Colon (tissue), 2 donors: Measurements from ENCODE around the gene DNM2.

Source experiments
- FAIRE-seq: peaks from 2 replicates; lab custom pipeline; 2012; peaks lifted over from hg19 to GRCh38; lab: Jason Lieb, UNC
- donor health status: control.
- donor health status: control.

DNM2 gene

DNA sequence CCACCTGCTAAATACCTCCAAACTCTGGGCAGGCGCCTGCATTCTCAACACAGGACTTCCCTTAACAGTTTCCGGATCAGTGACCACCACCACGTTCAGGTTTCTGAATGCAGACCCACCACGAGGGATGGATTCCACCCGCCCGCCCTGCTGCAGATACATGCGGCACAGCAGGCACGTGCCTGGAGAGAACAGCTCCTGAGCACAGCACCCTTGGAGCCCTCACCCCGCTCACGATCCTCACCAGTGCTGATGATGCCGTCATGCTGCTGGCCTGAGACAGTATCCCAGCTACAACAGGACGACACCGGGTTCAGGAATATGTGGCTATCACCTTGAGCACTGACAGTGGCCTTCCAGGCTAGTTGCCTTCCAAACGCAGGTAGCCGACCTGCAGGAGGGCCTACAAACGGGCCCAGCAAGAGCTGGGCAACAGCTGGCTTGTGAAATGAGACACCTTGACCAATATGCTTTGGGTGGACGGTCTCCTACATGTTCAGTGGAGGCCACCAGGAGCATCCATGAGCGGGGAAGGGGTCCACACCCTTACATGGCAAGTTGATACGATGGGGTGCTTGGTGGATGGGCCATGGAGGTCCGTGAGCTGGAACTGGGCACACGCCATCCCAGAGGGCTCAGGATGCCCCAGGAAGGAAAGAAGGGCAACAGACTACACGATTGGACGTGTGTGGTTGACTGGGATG is 26.5 kb upstream of the DNM2 start:
- no peak for FAIRE-seq

DNA sequence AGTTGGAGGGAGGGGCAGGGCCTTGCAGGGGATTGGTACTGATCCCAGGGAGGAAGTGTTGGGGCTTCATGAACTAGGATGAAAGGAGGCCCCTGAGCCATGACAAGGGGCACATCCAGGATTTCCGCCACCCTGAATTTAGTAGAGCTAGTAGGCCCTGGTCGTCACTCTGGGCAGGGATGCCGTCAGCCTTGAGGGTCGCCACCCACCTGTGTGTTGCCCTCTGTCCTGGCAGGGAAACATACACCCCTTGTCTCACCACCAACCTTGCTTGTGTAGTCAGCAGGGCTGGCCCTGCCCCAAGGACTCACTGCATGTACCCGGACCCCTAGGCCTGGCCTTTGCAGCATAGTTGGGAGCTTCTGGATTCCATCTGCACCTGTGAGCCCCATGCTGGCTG is 26.0 kb upstream of the DNM2 start:
- FAIRE-seq = no peak

DNA sequence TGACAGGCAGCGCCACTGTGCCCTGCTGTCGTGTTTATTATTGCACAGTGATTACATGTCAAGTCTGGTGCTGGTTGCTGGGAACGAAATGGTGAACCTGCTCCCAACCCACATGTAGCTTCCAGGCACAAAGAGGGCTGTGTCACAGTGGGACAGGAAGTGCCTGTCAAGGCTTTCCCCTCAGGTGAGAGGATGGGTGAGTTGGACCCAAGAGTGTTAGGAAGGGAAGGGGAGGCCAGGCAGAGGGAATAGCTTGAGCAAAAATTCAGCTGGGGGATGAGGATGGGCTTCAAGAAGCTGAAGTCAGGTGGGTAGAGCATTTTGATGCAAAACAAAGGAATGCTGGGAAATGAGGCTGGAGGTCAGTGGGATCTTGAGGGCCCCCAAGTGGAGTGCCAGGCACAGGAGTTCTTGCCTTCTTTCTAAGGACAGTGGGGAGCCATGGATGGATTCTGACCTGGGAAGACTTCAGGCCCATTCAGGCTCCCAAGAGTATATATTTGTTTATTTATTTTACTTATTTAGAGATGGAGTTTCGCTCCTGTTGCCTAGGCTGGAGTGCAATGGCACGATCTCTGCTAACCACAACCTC is 25.1 kb upstream of the DNM2 start:
- FAIRE-seq = no peak

DNA sequence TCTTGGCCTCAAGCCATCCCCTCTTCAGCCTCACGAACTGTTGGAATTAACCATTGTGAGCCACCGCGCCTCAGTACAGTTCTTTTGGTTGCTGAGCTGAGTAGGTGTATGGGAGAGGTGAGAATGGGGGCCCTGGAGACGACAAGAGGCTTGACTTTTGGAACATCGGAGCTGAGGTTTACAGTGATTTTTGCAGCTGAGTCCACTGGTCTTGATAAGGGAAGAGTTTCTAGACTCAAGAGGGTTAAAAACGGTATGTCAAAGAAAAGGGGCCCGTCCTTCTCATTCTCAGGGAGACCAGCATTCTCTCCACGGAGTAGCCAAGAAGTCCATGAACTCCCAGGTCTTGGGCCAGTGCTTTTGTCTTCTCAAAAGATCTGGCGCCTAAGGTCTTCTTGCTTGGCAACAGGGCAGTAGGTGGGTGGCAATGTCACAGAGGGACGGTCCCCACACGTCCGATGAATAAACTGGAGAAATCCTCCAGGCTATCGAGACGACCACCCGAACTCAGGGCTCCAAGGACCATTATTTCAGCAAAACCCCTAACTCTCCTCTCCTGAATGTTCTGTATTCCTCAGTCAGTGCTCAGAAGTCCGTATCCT is 23.1 kb upstream of the DNM2 start:
- no peak for FAIRE-seq

DNA sequence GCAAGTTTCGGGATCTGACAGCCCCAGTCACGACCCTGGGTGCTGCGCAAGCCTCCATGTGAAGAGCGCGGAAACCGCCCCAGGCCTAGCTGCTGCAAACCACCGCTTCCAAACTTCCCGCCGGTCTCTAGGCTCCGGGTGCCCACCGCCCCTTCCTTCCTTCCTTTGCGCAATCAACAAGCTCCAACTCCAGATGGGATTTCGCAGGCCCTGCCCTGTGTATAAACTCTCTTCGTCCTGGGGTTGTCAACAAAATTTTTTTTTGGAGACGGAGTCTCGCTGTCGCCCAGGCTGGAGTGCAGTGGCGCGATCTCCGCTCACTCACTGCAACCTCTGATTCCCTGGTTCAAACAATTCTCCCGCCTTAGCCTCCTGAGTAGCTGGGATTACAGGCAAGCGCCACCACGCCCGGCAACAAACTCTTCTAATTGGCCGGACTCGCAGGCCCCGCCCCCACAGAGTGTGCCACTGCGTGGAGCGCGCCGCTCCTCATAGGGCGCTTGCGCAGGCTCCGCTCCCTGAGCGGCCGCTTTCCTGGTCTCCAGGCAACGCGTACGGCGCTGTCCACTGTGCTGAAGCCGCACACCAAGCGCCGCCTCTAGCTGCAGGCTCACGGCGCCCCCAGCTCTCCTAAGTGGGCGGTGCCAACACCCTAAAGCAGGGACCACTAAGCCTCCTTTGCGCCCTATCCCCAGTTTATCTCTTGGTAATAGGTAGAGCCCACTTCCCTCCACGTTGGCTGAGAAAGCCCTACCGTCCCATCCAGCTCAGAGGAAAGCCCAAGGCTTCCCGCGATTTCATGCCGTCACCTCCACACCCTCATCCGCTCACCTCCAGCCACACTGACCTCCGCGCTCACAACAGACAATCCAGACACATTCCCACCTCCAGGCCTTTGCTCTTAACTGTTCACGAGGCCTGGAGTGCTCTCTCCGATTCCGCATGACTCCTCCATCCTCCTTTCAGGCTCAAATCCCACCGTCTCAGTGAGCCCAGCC is 22.2 kb upstream of the DNM2 start:
- FAIRE-seq = no peak

GRCh38 chr19:10699650-10700335 is 18.1 kb upstream of the DNM2 start:
- FAIRE-seq = no peak

DNA sequence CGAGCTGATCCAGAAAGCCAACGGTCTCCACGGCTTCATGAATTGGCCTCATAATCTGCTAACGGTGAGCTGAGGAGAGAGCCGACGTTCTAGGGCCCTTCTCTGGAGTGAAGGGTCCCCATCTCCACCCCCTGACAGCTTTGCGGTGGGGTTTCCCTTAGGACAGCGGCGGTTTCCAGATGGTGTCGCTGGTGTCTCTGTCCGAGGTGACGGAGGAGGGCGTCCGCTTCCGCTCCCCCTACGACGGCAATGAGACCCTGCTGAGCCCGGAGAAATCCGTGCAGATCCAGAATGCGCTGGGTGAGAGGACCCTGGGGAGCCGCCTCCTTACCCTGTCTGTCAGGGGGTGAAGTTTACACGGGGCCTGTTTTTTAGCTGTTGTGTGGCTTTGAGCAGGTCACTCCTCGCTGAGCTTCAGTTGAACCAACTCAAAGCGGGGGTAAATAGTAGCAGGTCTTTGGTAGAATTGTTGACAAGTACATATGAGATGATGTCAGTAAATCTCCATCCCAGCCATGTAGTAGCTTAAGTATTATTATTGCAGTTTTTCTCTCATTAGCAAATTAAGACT is 15.8 kb upstream of the DNM2 start:
- no peak for FAIRE-seq

DNA sequence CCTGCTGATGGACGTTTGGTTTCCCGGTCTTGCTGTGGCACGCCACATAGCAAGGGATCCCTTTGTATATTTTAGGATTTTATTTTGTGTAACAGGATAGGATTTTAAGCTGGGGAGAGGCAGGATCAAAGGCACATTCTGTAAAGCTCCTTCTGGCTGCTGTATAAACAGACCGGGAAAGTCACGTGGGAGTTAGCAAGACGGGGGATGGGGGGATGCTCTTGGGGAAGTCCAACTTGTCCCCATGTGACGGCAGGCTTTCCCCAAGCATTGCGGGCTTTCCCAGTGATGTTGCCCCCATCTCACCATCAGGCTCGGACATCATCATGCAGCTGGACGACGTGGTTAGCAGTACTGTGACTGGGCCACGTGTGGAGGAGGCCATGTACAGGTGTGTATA is 10.9 kb upstream of the DNM2 start:
- no peak for FAIRE-seq

DNA sequence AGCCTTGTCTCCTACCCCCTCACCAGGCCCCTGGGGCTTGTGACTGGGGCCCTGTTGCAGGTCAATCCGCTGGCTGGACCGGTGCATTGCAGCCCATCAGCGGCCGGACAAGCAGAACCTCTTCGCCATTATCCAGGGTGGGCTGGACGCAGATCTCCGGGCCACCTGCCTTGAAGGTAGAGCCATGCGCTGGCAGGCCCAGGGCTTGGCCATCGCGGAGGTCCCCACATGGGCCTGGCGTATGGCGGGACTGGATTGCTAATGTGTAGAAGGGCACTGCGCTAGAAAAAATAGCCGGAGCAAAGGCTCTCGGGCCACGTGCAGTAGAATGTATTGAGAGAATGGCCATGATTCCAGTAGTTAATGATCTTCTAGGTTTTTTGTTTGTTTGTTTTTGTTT is 10.4 kb upstream of the DNM2 start:
- no peak for FAIRE-seq

DNA sequence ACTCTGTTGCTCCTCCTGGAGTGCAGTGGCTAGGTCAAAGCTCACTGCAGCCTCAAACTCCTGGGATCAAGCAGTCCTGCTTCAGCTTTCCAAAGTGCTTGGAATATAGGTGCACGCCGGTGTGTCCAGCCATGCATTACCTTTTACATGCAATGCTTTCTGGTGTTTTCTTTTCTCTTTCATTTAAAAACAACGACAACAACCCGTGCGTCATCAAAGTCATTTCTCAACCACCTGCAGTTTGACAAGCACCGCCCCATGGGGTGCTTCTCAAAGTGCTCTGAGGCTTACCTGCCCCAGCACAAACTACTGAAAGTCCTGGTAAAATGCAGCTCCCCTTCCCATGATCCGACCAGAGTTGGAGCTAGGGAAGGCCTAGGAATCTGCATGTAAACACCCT is 9.6 kb upstream of the DNM2 start:
- no peak for FAIRE-seq

DNA sequence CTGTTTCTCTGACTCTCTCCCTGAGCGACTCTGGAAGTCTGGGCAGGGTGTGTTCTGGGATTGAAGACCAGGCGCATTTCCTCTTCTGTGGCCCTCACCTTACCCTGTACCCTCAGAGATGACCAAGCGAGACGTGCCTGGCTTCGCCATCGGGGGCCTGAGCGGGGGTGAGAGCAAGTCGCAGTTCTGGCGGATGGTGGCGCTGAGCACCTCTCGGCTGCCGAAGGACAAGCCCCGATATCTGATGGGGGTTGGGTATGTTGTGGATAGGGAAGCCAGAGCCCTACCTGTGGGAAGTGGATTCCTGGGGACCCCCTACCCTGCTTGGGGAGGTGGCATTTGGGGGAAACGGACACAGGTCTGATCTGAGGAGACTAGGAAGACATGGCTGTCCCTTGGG is 5.8 kb upstream of the DNM2 start:
- FAIRE-seq = no peak

GRCh38 chr19:10712754-10713153 is 5.1 kb upstream of the DNM2 start:
- no peak for FAIRE-seq

GRCh38 chr19:10713317-10713716 is 4.6 kb upstream of the DNM2 start:
- FAIRE-seq = no peak

DNA sequence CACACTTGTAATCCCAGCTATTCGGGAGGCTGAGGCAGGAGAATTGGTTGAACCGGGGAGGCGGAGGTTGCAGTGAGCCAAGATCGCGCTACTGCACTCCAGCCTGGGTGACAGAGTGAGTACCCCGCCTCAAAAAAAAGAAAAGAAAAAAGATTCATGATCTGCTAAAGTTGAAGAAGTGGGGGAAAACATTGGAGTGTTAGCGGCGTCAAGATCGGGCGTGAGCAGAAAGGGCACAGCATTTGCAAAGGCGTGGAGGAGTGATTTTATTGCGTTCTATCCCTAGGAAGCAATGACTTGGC is 874 bp upstream of the DNM2 start:
- FAIRE-seq = no peak

DNA sequence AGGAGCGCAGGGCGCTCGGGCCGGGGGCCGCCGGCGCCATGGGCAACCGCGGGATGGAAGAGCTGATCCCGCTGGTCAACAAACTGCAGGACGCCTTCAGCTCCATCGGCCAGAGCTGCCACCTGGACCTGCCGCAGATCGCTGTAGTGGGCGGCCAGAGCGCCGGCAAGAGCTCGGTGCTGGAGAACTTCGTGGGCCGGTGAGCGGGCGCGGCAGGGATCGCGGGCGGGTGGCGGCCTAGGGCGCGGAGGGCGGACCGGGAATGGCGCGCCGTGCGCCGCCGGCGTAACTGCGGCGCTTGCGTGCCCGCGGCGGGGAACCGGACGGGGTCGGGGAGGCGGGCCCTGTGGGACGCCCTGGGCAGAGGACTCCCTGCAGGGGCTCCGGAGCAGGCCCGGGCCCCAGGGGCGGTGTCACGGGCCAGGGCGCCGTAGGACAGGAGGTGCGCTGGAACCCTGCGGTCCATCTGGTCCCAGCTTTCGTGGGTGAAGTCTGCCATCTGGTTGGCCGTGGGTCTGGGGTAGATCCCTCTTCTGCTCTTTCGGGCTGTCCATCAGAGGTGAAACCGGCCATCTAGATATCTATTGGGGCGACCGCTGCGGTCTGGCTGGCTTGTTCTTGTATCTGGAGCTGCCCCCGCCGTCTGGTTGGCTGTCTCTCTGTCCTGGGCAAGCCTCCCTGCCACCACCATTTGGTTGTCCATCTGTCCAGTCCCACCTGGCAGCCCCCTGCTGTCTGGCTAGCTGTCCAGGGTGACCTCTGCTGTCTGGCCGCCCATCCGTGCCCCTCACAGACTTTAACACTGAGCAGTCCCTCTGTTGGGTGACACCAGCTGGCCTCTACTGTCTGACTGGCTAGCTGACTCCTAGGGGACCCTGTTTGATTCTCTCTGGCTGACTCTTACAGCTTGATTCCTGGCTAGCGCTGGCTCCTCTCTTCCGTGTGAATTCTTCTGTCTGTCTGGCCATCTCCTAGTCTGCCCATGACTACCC is 622 bp downstream of the DNM2 start:
- no peak for FAIRE-seq

GRCh38 chr19:10719466-10719961 is 1.6 kb downstream of the DNM2 start:
- FAIRE-seq = no peak

DNA sequence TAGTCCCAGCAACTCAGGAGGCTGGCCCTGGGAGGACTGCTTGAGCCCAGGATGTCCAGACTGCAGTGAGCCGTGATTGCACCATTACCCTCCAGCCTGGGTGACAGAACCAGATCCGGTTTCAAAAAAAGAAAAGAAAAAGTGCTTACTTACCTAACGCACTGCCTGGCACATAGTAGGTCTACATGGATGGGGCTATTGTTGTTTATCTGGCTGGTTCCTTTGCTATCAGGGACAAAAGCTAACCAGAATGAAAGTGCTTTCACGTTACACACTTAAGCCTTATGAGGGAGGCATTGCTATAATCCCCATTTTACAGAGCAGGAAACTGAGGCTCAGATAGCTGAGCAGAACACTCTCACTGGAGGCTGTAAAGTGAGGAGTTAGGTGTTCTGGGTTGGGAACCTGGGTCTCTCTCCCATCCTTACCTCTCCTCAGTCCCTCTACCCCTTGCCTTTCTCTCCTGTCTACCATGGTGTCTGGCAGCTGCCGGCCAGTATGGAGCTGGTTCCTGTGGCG is 2.8 kb downstream of the DNM2 start:
- no peak for FAIRE-seq

DNA sequence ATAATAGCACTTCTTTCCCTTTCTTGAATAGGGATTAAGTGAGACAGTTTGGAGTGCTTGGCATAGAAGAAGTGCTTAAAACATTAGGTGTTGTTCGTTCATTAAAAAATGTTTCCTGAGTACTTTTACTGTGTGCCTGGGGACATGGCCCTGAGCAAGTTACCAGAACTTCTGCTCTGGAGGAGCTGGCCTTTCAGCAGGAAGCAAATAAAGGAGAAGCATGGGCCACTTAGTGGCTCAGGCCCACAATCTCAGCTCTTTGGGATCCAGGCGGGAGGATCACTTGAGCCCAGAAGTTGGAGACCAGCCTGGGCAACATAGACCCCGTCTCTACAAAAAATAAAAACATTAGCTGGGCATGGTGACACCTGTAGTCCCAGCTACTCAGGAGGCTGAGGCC is 5.7 kb downstream of the DNM2 start:
- no peak for FAIRE-seq

DNA sequence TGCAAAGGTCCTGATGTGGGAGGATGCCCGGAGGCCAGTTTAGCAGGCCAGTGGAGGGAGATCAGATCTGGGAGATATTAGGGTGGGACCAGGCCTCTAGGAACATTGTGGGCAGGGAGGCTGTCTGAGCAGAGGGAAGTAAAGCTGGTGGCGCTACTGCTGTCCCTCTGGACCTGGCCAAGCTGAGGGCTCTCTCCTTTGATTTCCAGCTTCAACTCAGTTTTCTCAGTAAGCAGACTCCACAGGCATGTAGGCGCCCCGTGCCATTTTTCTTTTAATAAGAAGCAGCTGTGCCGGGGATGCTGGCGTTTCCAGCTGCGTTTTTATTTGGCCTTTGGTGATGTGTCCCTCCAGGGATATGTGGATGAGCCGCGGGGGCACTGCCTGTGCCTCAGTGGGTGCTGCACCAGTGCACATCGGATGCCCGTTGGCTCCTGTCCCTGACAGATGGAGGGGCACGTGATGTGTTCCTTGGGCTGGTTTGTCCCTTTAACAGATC is 6.7 kb downstream of the DNM2 start:
- no peak for FAIRE-seq

GRCh38 chr19:10725415-10725814 is 7.5 kb downstream of the DNM2 start:
- FAIRE-seq = no peak
